Hematopoietic multipotent progenitor cell treated with erythropoietin and hydrocortisone succinate and interleukin-3 and kit ligand, for 6 days (in vitro differentiated cells): ENCODE results near the gene ID3.

Source experiments
- DNase-seq: peaks from one replicate; pipeline ENCODE4 v3.0.0-alpha.2; 2015

ID3 gene

DNA sequence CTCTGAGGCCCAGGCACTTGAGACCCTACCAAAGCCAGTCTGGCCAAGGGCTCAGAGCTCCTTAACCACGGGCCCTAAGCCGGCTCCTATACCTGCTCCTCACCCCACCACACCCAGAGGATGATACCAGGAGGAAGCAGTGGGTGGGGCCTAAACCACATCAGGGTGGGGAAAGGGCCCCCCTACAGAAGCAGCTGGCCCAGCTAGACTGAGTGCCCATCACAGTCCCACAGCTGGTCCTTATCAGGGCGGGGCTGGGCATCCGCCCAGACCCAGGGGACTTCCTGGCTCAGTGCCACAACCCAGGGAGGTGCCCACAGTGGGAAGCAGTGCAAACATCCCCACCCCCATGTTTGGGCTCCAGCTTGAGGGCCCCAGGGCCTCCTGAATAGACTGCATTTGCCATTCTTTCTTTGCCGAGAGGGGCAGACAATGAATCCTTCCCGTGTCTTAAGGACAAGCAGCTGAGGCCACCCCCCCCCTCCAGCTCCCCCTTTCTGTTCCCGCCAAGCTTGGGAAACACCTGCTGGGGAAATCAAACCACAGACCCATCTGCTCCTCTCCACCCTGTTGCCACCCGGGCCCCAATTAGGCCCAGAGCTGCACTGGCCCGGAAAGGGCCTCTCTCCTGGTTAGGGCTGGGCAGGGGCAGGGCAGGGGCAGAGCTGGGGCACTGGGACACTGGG lies 34.4 kb downstream of the ID3 start:
- peak; percentile 96 for DNase-seq

- no peak for DNase-seq
Measured at GRCh38 chr1:23524163-23524562, 35.1 kb downstream of the ID3 start.

DNA sequence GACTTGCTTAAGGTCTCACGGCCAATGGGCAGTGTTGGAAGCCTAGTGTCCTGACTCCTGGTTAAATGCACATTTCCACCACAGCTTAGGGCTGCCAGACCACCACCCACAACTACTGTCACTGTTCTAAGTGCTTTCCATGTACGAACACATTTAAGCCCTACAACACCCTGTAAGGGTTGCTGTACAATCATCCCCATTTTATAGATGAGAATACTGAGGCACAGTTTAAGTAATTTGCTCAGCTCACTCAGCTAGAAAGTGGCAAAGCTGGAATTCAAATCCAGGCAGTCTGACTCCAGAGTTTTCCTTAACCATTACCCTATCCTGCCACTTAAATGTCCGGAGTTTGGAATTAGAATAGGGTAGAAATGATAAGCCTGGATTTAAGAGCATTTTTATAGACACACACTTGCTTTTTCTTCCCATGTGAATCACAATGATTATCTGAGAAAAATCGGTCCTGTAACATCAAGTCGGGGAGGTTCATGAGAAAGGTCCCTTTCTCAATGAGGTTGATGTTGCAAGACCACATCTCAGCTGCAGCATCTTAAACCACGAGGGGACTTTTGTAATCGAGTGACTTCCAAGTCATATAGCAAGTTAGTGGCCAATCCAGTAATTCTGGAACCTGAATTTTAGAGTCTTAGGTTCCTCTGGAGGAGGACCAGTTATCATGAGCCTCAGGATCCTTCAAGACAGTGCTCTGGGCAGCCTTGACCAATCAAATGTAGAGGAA lies 36.9 kb downstream of the ID3 start:
- DNase-seq, result peak; percentile 76

DNA sequence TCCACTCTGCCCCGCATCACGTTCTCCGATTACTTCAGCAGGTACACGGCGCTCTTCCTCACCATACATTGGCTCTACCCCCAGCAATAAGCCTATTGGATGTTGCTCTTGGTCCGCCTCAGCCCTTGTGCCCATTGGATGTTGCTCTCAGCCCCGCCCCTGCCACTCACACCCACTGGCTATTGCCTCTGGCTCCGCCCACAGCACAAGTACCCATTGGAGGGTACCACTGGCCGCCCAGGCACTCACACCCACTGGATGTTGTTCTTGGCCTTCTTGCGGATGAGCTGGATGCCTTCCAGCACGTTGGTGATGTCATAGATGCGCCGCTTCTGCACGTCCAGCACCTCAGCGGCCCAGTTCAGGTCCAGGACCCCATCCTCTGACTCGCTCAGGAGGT lies 37.7 kb downstream of the ID3 start:
- DNase-seq, result peak; percentile 37

GRCh38 chr1:23517581-23517980 lies 41.7 kb downstream of the ID3 start:
- DNase-seq, result no peak

DNA sequence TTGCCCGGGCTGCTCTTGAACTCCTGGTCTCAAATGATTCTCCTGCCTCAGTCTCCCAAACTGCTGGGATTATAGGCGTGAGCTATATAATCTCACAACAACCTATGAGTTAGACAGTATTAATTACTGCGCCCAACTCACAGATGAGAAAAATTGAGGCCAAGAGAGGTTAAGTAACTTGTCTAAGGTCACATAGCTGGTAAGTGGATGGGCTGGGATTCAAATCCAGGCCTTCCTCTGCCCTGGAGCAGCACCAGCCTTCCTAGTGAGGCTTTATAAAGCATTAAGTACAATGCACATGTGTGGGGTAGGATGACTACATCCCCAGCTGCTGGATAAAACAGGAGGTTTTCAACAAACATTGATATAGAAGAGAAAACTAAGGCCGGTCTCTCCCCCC lies 43.4 kb downstream of the ID3 start:
- no peak for DNase-seq

GRCh38 chr1:23514111-23514679 lies 45.1 kb downstream of the ID3 start:
- DNase-seq, result peak; percentile 63

DNA sequence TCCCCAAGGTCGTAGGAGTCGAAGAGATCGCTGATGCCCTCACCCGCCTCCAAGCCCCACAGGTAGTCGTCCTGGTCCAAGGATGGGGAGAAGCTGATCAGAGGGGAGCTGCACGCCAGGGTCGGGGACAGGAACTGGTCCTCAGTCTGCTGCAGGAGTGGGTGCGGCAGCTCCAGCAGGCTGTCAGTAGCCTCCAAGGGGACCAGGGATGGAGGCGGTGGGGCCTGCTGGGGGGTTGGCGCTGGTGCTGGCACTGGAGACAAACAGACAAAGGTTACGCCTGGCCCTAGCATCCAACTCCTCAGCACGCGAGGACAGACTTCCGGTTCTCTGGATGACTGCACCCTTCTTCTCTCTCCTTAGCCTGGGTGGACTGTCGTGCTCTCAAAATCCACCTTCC lies 49.4 kb downstream of the ID3 start:
- no peak for DNase-seq
